ENCODE data around the gene EPOP. TPM values are rescaled to one million over a fixed set of nuclear protein-coding genes. Genes with fewer than 3 reads are reported as not detected.

EPOP gene
- total RNA-seq, 1 donor from 2014 or later = 2.1 TPM

DNA sequence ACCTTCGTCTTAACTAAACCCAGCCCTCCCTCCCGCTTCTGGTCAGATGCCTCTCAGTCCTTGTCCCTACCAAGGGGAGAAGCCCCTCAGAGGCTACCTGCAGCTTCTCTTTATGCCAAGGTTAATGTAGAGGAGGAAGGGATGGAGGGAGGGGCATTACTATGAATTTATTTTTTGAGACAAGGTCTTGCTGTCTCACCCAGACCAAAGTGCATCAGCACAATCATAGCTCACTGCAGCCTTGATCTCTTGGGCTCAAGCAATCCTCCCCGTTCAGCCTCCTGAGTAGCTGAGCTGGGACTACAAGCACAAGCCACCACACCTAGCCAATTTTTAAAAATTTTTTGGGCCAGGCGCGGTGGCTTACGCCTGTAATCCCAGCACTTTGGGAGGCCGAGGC, 15.3 kb downstream of the EPOP start:
- Histone ChIP-seq H3K9me3 (no peaks in the 10 kb centered on the region), H3K27me3 (peaks cover 6% of the 10 kb centered on the region), H3K4me3 (no peak overlapping the region), H3K27ac (no peak overlapping the region), H3K36me3 (no peaks in the 10 kb centered on the region), H3K4me1 (no peaks in the 10 kb centered on the region)
- TF ChIP-seq, protein P1, sequence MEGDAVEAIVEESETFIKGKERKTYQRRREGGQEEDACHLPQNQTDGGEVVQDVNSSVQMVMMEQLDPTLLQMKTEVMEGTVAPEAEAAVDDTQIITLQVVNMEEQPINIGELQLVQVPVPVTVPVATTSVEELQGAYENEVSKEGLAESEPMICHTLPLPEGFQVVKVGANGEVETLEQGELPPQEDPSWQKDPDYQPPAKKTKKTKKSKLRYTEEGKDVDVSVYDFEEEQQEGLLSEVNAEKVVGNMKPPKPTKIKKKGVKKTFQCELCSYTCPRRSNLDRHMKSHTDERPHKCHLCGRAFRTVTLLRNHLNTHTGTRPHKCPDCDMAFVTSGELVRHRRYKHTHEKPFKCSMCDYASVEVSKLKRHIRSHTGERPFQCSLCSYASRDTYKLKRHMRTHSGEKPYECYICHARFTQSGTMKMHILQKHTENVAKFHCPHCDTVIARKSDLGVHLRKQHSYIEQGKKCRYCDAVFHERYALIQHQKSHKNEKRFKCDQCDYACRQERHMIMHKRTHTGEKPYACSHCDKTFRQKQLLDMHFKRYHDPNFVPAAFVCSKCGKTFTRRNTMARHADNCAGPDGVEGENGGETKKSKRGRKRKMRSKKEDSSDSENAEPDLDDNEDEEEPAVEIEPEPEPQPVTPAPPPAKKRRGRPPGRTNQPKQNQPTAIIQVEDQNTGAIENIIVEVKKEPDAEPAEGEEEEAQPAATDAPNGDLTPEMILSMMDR (IDR thresholded peaks at IDR 0.05) = no peak
- DNase-seq (ENCODE audit: low spot score in 2 of 2) = no peak
- intact Hi-C loops (cut with DNase I) = no loop called here

GRCh38 chr17:38658741-38659345, 15.9 kb downstream of the EPOP start:
- no peaks in the 10 kb centered on the region for H3K9me3 ChIP-seq
- DNase-seq (ENCODE audit: low spot score in 2 of 2) = no peak
- peaks cover 6% of the 10 kb centered on the region for H3K27me3 ChIP-seq
- no peak overlapping the region for H3K4me3 ChIP-seq
- H3K27ac ChIP-seq = no peak overlapping the region
- TF ChIP-seq, protein P1 (IDR thresholded peaks at IDR 0.05) = no peak
- no peaks in the 10 kb centered on the region for H3K4me1 ChIP-seq
- H3K36me3 ChIP-seq = no peaks in the 10 kb centered on the region
- intact Hi-C loops (cut with DNase I) = no loop called here

- TF ChIP-seq, protein P1 (IDR thresholded peaks at IDR 0.05) = no peak
- no peak overlapping the region for H3K27ac ChIP-seq
- H3K4me1 ChIP-seq = no peaks in the 10 kb centered on the region
- H3K36me3 ChIP-seq = no peaks in the 10 kb centered on the region
- no peak for DNase-seq (ENCODE audit: low spot score in 2 of 2)
- no peaks in the 10 kb centered on the region for H3K9me3 ChIP-seq
- H3K4me3 ChIP-seq = no peak overlapping the region
- peaks cover 6% of the 10 kb centered on the region for H3K27me3 ChIP-seq
- intact Hi-C loops (cut with DNase I) = no loop called here
Observed at GRCh38 chr17:38657824-38658740, 16.7 kb downstream of the EPOP start.

GRCh38 chr17:38656959-38657823, 17.6 kb downstream of the EPOP start:
- no peak overlapping the region for H3K27ac ChIP-seq
- DNase-seq (ENCODE audit: low spot score in 2 of 2) = no peak
- intact Hi-C loops (cut with DNase I) = no loop called here

More at GRCh38 chr17:38656959-38657823, 17.6 kb downstream of the EPOP start:
- Histone ChIP-seq H3K4me3 (no peak overlapping the region), H3K4me1 (no peaks in the 10 kb centered on the region), H3K36me3 (no peaks in the 10 kb centered on the region), H3K27me3 (peaks cover 11% of the 10 kb centered on the region), H3K9me3 (no peaks in the 10 kb centered on the region)
- TF ChIP-seq, protein P1 (IDR thresholded peaks at IDR 0.05) = no peak

Measured in ascending aorta (tissue), 2 donors.